Natural killer cell (primary cell): ENCODE measurements around the gene PEX3. TPM values are rescaled to one million over a fixed set of nuclear protein-coding genes. Genes with fewer than 3 reads are reported as not detected.
A peak's percentile ranks its signal among the peaks of the same experiment; 100 is the strongest.

ENCODE experiments used
- ATAC-seq, 3 donors: fragments of 150-1000 bp in 2 of 3; fragments of 200-7000 bp in 1 of 3; cut with Tn5 transposase; 1 replicate in 1 of 3; 2 replicates in 2 of 3; pipeline ENCODE4 v1.10.0; 2021; ENCODE audit warnings: mild to moderate bottlenecking in 2 of 3, moderate library complexity in 2 of 3
- DNase-seq, 2 donors: peaks; one replicate each; pipeline versions ENCODE4 v3.0.0 to v3.0.0-alpha.2; 2013 to 2021; ENCODE audit warnings: mixed read lengths in 1 of 2
- H3K27ac ChIP-seq: one replicate; pipeline ENCODE4 v1.5.1; 2013; ENCODE audit warnings: mild to moderate bottlenecking, low read length
- H3K27me3 ChIP-seq: one replicate; pipeline ENCODE4 v1.6.1; 2013; ENCODE audit warnings: low read length; ENCODE audit not compliant: control insufficient read depth, insufficient read depth
- H3K36me3 ChIP-seq: one replicate; pipeline ENCODE4 v1.6.1; 2013; ENCODE audit warnings: low read length; ENCODE audit not compliant: control insufficient read depth, insufficient read depth
- H3K4me1 ChIP-seq: one replicate; pipeline ENCODE4 v1.6.1; 2013; ENCODE audit warnings: low read length; ENCODE audit not compliant: control insufficient read depth, insufficient read depth
- H3K4me3 ChIP-seq: one replicate; pipeline ENCODE4 v1.5.1; 2013; ENCODE audit warnings: low read length
- H3K9me3 ChIP-seq: one replicate; pipeline ENCODE4 v1.6.1; 2013; ENCODE audit warnings: low read length; ENCODE audit not compliant: control insufficient read depth, insufficient read depth
- H3K27ac Mint-ChIP-seq, 2 donors: one replicate each; pipeline ENCODE4 v1.8.0; 2022; ENCODE audit warnings: mild to moderate bottlenecking in 2 of 2, mixed read lengths in 2 of 2, moderate library complexity in 1 of 2
- H3K27me3 Mint-ChIP-seq, 2 donors: one replicate each; pipeline ENCODE4 v1.8.0; 2022; ENCODE audit warnings: low read depth in 2 of 2, mixed read lengths in 2 of 2
- H3K36me3 Mint-ChIP-seq: one replicate; pipeline ENCODE4 v1.8.0; 2022; ENCODE audit warnings: mixed read lengths
- H3K4me1 Mint-ChIP-seq, 2 donors: one replicate each; pipeline ENCODE4 v1.8.0; 2022; ENCODE audit warnings: mixed read lengths in 2 of 2
- H3K4me3 Mint-ChIP-seq: one replicate; pipeline ENCODE4 v1.8.0; 2022; ENCODE audit warnings: mild to moderate bottlenecking, moderate library complexity, mixed read lengths
- H3K9me3 Mint-ChIP-seq, 2 donors: one replicate each; pipeline ENCODE4 v1.8.0; 2022; ENCODE audit warnings: mixed read lengths in 2 of 2
- WGBS: methylation state at CpG from one replicate; pipeline ENCODE4 v1.1.7; 2013; ENCODE audit warnings: missing lambda C conversion rate; ENCODE audit not compliant: insufficient coverage; 5-methylcytosine and 5-hydroxymethylcytosine counted together
- intact Hi-C: fragments of 100-400 bp; cut with micrococcal nuclease; formaldehyde crosslinking; loops from one replicate; pipeline ENCODE4 v1.14.2; 2022
- total RNA-seq, 4 donors: library from RNA; stranded (reverse); fragments of 120-200 nt in 1 of 4; gene quantifications; one replicate each; pipeline versions ENCODE4 v1.2.3 to v1.2.4, GENCODE V29; 2013 to 2022
- TF ChIP-seq, protein P1 (sequence below): fragments of 200-600 bp; IDR thresholded peaks from one replicate; pipeline ENCODE4 v1.8.0; 2022; ENCODE audit warnings: antibody characterized with exemption

PEX3 gene
- total RNA-seq, 3 donors from 2014 or later (not counting 1 experiment from before 2014, with no cell fraction given) = 10.2 to 16.0 (median 14.2) TPM

DNA sequence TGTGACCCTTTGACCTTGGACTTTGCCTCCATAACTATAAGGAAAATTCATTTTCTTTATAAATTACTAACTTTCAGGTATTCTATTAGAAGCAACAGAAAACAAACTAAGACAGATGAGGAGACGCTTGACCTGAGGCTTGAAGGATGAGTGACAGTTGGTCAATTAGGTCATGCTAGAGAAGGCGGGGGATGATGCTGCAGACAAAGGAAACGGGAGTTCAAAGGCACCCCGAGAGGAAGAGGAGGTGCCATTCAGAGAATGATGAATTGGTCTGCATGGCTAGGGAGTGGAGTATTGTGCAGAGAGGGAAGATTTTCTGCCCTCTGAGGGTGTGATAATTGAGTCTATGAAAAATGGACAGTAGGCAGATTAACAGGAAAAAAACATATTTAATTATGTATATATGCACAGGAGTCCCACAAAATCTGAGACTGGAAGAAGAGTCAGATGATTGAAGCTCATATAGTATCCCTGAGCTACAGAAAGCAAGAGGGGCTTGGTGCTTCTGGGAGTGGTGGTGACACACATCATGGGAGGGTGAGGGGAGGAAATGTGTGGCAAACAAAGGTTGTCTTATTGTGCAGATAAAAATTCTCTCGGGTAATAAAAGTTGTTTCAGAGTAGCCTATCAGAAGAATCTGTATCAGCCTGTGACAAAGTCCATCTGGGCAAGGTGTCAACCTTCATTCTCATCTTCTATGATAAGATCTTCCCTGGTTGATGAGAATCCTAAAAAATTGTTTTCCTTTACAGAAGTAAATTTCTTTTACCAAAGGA lies 81.3 kb downstream of the PEX3 start:
- intact Hi-C loops = no loop called here
- no peaks in the 10 kb centered on the region for H3K9me3 ChIP-seq
- TF ChIP-seq, protein P1, sequence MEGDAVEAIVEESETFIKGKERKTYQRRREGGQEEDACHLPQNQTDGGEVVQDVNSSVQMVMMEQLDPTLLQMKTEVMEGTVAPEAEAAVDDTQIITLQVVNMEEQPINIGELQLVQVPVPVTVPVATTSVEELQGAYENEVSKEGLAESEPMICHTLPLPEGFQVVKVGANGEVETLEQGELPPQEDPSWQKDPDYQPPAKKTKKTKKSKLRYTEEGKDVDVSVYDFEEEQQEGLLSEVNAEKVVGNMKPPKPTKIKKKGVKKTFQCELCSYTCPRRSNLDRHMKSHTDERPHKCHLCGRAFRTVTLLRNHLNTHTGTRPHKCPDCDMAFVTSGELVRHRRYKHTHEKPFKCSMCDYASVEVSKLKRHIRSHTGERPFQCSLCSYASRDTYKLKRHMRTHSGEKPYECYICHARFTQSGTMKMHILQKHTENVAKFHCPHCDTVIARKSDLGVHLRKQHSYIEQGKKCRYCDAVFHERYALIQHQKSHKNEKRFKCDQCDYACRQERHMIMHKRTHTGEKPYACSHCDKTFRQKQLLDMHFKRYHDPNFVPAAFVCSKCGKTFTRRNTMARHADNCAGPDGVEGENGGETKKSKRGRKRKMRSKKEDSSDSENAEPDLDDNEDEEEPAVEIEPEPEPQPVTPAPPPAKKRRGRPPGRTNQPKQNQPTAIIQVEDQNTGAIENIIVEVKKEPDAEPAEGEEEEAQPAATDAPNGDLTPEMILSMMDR = no peak
- H3K27ac ChIP-seq = no peak overlapping the region
- Mint-ChIP-seq H3K4me1 (peaks cover 8 to 17% of the 10 kb centered on the region in 2 donors), H3K27ac (no peak overlapping the region), H3K27me3 (no peaks in the 10 kb centered on the region), H3K36me3 (no peaks in the 10 kb centered on the region), H3K4me3 (no peak overlapping the region), H3K9me3 (no peaks in the 10 kb centered on the region)
- H3K4me1 ChIP-seq = peaks cover 11% of the 10 kb centered on the region
- DNase-seq = no peak
- ATAC-seq = no peak
- no peaks in the 10 kb centered on the region for H3K27me3 ChIP-seq
- no peaks in the 10 kb centered on the region for H3K36me3 ChIP-seq
- 59% methylated on average over 5 of the region's 5 CpGs for WGBS
- no peak overlapping the region for H3K4me3 ChIP-seq

DNA sequence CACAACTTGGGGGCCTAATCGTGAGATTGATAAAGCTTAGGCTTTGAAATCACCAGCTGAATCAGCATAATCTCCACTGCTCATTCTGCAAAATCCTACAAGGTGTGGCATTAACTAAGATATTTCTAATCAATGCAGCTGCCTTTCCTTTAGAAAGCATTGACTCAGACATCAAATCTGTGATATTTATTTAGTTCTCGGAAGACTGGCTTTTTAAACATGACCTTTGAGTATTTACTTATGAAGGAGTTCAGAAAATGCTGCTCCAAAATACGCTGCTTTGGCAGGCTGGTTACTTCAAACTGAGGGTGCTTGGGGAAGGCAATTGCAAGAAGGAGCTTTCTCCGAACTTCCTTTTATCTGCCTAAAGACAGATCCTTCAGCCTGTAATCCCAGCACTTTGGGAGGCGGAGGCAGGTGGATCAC lies 84.6 kb downstream of the PEX3 start:
- H3K4me1 ChIP-seq = peaks cover 24% of the 10 kb centered on the region
- ATAC-seq (no peak), DNase-seq (no peak)
- no peaks in the 10 kb centered on the region for H3K9me3 ChIP-seq
- no peaks in the 10 kb centered on the region for H3K9me3 Mint-ChIP-seq
- H3K27ac Mint-ChIP-seq = no peak overlapping the region
- TF ChIP-seq, protein P1 = no peak
- H3K4me1 Mint-ChIP-seq = peaks cover 6 to 24% of the 10 kb centered on the region in 2 donors
- H3K27ac ChIP-seq = no peak overlapping the region
- 91% methylated on average over 5 of the region's 5 CpGs for WGBS
- no peaks in the 10 kb centered on the region for H3K27me3 Mint-ChIP-seq
- no peaks in the 10 kb centered on the region for H3K36me3 ChIP-seq
- H3K27me3 ChIP-seq = no peaks in the 10 kb centered on the region
- peak overlapping the region; percentile 80 for H3K4me3 Mint-ChIP-seq
- H3K36me3 Mint-ChIP-seq = no peaks in the 10 kb centered on the region
- no peak overlapping the region for H3K4me3 ChIP-seq
- intact Hi-C loops = no loop called here

DNA sequence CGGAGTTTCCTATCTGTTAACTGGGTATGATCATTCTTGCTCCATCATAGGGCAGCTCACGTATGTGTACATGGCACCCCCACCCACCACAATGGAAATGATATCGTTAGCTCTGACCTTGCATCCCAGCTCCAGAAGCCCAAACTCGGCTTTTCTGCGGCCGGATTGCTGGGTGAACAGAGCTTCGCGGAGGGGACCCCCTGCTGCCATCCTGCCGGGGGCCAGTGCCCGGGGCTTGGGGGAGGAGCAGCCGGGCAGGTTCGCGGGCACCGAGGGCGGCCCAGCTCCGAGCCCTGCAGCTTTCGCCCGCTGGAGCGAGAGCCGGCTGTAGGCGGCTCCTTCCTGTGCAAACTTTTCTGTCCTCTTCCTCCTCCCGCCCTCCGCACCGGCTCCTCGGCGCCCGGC lies 85.9 kb downstream of the PEX3 start:
- WGBS = 1% methylated on average over 27 of the region's 27 CpGs
- DNase-seq (peak in 1 of 2 donors; percentile 69), ATAC-seq (peak; percentile 72 to 79 (median 72))
- Mint-ChIP-seq H3K27me3 (no peaks in the 10 kb centered on the region), H3K27ac (peak overlapping the region in 1 of 2 donors; percentile 73), H3K9me3 (no peaks in the 10 kb centered on the region), H3K36me3 (no peaks in the 10 kb centered on the region), H3K4me3 (peak overlapping the region; percentile 80), H3K4me1 (peaks cover 6 to 24% of the 10 kb centered on the region in 2 donors)
- H3K36me3 ChIP-seq = no peaks in the 10 kb centered on the region
- TF ChIP-seq, protein P1 = no peak
- no peaks in the 10 kb centered on the region for H3K27me3 ChIP-seq
- peak overlapping the region; percentile 38 for H3K4me3 ChIP-seq
- H3K27ac ChIP-seq = peak overlapping the region; percentile 30
- intact Hi-C loops = no loop called here
- peaks cover 27% of the 10 kb centered on the region for H3K4me1 ChIP-seq
- no peaks in the 10 kb centered on the region for H3K9me3 ChIP-seq
